Eye (tissue), 1 donor: ENCODE results near the gene GHRH.
A peak's percentile ranks its signal among the peaks of the same experiment; 100 is the strongest.

Source experiments
- DNase-seq: peaks from one replicate; pipeline ENCODE4 v3.0.0-alpha.2; 2015

The GHRH gene, protein sequence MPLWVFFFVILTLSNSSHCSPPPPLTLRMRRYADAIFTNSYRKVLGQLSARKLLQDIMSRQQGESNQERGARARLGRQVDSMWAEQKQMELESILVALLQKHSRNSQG

DNA sequence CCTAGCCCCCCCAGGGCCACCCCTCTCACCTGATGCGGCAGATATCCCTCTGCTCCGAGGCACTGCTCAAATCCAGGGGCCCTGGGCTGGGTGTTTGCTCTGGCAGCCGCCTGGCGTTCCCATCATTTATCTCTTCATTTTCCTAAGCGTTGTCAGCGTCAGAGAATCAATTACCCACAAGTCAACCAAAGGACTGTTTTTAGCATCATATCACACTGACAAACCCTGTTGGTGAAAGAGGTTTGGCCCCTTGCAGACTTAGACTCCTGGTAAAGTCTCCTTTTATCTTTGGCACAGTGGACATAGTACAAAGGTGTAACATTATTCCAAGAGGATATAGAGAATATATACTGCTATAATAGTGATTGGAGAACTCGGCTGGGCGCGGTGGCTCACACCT, at the start of gene GHRH:
Gene GHRH, minus strand, starts transcription at position 101 of the 400 bp plus-strand sequence. CDS start 4,925 bp downstream, outside the sequence.
- no peak for DNase-seq

DNA sequence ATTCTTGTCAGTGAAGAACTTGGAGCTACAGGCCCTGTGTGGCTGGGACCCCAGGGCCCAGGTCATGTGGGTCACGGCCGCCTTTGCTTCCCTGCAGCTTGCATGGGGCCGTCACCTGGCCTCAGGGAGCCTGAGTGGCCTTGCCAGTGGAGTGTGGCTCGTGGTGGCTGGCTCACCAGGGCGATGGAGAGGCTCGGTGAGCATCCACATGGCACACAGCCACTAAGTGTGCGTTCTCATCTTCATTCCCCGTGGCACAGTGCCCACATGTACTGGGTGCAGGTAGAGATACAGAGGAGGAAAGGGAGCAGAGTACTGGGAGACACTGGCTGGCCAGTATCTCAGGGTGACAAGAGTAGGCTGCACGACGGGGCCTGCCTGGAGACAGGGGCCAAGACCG, 49.3 kb upstream of the GHRH start:
- DNase-seq, result no peak

DNA sequence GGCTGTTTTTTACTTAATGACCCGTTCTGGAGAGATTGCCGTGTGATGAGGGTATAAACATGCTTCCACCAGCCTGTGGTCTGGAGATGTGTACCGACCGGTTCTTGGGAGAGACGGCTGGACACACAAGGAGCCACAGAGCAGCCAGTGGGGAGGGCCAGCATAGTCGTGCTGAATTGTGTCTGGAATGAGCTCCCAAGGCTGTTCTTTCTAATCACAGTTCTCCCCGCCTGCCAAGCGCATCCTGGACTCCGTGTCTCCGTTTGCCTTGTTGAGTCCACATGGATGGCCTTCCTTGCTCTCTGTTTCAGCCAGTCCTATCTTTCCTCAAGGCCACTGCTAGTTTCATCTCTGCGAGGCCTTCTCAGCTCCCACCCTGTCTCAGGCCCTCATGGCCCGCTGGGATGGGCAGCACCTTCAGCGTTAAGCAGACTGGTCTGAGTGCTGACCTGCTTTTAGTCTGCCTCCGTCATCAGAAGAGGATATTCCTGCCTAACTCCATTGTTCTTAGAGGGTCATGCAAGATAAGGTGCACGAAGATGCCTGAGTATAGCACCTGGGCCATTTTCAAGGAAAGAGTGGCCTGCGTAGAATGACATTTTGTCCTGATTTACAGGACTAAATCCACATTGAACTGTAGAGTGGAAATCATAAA, 48.4 kb upstream of the GHRH start:
- peak; percentile 38 for DNase-seq

DNA sequence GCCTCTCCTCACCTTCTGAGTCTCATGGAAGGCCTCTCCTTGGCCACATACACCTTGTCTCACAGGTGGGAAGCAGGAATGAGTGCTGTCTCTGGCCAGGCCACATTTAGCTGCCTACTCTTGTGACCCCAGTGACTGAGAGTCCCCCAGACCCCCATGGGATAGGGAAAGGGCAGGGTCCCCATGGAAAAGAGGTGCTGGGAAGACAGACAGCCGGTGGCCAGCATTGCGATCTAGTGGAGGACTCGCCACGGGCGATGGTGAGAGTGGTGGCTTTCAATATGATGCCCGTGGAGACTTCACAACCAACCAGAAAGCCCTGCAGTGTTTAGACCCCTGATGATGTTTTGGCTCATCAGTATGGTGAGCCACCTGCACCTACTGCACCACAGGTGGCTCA, 47.7 kb upstream of the GHRH start:
- no peak for DNase-seq

DNA sequence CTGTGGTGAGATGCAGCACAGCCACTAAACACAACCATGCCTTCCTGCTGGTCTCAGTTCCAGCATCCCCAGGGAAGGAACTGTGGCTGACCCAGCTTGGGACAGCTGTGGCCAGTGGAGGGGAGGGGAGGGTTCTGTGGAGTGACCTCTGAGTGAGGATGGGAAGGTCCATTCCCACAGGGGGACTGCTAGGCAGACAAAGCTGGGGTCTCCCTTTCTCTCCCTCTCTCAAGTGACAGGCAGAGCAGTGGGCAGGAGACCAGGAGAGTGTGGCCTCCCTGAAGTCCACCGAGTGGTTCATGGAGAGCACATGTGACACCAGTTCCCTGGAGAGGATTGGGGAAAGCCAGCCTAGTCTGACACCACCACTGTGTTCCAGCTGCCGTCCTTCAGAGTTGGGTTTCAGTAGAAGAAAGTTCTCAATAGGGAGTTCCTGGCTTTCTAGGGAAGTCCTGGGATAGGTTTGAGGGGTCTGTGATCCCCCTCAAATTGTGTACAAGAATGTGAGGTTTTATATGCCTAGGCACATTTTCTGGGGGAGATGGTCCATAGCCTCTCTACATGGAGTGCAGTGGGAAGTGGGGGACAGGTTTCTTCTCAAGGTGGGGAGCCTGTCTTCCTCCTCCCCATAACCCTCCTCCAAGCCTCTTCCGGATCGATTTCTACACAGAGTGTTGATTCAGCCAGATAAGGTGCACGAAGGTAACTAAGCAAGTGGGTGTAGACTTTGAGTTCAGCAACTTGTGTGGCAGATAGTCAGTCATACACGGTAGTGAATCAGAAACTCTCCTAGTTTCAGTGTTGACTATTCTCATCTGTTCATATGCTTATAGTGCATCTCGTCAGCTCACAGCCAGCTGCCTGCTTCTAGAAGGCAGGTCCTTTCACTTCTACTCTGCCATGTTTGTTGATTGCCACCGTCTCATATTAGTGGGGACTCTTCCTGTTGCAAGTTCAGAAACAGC, 46.8 kb upstream of the GHRH start:
- DNase-seq, result no peak

DNA sequence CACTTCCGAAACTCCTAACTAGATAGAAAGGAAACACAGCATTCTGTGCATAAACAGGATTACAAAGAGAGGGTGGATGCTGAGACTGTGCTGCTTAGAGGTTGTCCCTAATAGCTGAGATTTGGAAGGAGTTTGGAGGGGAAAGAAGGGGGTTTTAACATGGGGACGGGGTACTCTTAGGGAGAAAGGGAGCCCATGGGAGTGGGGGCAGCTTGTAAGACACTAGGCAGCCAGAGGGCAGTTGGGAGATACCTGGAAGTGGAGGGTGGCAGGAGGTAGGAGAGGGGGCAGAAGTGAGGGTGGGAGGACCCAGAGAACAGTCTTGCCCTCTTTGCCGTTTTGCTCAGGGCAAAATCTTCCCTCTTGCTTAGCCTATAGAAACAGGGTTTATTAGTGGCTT, 44.2 kb upstream of the GHRH start:
- no peak for DNase-seq

DNA sequence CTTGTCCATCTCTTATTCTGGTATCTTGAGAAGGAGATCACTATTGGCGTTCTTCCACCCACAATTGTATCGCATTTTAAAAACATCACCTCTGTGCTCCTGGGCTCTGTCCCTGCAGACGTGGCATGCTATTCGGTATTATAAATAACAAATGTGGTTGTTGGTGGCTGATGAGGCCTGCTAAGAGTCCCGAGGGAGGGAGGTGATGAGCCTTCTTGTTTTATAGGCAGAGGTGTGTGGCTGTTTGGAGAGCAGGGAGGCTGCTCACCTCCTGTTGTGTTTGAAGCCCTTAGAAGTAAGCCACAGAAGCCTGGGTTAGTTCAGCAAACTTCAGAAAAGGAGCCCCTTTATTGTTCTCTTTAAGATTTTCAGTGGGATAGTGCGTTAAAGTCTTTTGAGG, 43.5 kb upstream of the GHRH start:
- no peak for DNase-seq

DNA sequence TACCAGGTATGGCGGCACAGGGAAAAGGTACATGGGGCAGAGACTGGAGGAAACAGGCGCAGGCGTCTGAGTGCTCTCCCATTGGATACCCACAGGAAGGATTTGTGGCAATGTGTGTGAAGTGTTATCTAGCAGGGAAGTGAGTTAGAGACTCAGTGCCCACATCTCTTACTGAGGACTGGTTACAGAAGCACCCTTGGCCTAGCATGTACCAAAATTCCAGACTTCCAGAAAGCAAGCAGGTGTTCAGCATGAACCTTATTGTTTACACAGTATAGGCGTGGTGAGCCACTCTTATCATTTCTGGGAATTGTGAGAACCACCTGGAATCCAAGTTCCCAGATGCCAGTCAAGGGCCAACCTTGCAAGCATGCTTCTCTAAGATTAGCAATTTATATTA, 42.0 kb upstream of the GHRH start:
- no peak for DNase-seq

DNA sequence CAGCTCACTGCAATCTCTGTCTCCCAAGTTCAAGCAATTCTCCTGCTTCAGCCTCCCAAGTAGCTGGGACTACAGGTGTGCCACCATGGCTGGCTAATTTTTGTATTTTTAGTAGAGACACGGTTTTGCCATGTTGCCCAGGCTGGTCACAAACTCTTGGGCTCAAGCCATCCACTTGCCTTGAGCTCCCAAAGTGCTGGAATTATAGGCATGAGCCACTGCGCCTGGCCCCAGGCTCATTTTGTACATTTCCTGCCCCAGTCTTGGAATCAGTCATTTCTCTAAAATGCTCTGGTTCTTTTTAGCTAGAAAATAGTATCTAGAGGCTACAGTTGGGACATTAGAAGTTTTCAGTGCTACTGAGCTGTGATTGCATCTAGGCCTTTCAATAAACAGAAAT, 41.4 kb upstream of the GHRH start:
- no peak for DNase-seq

DNA sequence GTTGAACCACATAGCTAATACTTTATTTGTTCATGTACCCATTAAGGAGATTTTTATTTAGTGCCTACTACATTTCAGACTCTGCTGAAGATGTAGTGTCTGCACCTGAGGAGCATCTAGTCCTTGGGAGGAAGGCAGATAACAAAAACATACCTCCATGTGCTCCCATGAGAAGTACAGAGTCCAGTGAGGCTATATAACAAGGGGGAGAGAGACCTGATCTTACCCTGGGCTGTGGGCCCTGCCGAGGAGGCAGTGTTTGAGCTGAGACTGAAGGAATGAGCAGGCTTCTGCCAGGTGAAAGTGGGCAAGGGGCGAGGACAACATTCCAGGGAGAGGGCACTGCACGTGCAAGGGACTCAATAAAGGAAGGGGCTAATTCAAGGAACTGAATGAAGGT, 39.9 kb upstream of the GHRH start:
- no peak for DNase-seq

DNA sequence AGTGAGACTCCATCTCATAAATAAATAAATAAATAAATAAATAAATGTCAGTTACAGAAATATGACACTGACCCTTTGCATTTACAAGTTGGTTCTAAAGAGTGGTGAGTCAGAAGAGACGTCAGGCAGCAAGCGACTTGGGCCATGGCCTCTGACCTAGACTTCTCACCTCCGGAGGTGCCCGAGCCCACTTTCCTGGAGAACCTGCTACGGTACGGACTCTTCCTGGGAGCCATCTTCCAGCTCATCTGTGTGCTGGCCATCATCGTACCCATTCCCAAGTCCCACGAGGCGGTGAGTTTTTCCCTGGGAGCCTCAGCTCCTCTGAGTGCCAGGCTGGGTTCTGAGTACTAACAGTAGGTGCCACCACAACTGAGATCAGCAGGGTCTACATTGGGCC, 39.5 kb upstream of the GHRH start:
- DNase-seq, result no peak

DNA sequence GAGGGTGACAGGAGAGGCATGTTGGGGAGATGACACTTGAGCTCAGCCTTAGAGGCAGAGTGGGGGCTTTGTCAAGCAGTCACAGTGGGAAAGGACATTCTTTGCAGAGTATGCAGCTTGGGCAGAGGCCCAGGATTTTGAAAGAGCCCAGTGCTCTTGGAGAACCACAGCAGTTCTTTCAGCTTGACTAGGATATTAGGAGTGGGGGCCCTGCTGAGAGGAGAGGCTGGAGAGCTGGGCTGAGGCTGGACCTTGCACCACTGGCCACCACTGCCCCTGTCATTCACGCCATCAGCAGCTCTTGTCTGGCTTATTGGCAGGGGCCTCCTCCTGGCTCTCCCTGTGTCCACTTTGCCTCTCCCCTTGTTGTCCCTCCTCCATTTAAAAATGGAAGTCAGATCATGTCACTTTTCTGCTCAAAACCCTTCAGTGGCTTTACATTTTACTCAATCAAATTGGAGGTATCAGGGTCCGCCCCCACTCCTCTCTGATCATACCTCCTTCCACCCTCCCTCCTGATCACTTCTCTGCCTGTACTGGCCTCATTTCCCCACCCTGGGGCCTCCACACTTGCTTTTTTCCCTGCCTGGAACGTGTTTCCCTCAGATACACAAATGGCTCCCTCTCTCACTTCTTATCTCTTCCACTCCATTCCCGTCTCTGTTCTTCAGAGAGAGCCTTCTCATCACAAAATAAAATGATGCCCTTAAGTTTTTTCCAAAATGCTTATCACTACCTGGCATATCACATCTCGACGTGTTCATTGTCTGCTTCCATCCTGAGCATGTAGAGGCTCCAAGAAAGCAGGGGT, 38.3 kb upstream of the GHRH start:
- no peak for DNase-seq

DNA sequence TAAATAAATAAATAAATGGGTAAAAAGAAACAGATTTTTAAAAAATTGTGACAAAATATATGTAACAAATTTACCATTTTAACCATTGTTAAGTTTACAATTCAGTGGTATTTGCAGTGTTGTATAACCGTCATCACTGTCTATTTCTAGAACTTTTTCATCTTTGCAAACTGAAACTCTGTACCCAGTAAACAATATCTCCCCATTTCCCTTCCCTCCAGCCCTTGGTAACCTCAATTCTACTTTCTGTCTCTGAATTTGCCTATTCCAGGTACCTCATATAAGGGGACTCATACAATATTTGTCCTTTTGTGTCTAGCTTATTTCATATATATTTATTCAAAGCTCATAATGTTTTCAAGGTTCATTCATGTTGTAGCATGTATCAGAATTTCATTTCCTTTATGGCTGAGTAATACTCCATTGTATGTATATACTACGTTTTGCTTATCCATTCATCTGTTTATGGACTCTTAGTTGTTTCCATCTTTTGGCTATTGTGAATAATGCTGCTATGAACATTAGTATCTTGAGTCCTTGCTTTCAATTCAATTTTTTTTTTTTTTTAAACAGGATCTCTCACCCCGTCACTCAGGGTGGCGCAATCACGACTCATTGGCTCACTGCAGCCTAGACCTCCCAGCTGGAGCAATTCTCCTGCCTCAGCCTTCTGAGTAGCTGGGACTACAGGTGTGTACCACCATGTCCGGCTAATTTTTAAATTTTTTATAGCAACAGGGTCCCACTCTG, 36.8 kb upstream of the GHRH start:
- DNase-seq, result no peak

DNA sequence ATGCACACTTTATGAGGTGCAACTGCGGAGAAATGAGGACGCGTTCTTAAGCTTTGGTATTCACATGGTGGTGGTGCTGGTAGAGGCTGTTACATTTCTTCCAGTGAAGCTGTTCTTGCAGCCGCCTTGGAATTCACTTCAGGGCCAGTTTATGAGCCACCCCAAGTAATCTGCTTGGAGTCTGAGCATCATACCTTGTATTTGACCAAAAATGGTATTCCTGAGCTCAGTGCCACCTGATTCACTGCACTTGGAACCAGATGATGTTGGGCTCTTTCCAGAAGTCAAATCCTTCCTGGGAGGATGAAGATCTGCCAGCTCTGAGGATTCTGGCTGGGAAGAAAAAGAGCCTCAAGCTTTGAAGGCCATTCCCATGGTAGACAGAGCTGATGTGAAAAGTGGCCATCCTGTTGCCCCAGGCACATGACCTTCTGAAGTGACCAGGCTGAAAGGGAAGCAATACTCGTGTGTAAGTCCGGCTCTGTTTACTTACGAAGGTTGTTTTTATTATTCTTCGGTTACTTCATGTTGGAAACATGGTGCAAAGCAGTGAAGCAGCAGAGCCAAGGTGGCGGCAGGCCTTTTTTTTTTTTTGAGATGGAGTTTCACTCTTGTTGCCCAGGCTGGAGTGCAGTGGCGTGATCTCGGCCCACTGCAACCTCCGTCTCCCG, 35.6 kb upstream of the GHRH start:
- DNase-seq, result no peak

DNA sequence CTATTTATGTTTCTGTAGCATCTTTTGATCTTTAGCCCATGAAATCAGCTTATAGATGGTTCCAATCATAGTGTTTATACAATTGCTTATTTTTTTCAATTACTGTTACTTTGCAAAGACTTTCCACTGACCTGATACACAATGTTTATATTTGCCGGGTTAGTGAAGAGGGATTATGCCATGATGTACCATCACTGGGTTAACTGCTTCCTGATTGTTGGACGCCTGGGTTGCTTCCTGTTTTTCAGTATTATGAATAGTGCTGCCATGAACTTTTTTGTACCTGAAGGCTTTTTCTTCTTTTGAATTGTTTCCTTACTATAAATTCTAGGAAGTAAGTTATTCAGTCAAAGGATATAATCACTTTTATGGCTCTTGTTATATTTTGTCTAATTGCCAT, 34.8 kb upstream of the GHRH start:
- DNase-seq, result no peak

DNA sequence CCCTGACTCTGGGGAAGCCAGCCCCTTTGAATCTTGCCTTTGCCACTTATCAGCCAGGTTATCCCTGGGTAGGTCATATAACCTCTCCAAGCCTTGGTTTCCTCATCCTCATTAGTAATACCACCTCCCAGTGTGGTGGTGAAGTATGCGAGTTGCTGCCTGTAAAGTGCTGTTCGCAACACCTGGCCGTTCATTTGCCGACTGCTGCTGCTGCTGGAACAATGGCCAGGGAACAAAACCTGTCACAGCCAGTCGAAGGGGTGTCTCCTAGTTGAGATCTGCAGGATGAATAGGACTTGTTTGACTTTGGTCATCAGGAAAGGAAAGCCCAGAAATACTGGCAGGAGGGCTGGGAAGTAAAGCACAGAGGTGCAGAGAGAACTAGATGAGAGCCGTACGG, 34.0 kb upstream of the GHRH start:
- no peak for DNase-seq

DNA sequence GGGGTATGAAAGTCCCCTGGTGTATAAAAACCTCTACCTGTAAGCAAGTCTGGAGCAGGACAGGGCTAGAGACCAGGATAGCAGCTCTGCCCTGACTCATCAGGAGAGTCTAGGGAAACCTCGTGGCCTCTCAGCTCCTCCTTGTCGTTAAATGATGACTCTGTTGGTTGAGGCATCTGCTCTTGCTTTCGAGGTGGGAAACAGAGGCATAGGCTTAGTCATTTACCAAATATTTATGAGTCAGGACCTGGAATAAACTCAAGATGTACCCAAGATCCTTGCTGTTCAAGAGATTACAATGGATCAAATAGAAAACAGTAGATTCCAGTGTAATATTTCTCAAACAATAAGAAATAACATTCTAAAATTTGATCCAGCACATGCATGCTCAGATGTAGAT, 33.4 kb upstream of the GHRH start:
- DNase-seq, result peak; percentile 15

DNA sequence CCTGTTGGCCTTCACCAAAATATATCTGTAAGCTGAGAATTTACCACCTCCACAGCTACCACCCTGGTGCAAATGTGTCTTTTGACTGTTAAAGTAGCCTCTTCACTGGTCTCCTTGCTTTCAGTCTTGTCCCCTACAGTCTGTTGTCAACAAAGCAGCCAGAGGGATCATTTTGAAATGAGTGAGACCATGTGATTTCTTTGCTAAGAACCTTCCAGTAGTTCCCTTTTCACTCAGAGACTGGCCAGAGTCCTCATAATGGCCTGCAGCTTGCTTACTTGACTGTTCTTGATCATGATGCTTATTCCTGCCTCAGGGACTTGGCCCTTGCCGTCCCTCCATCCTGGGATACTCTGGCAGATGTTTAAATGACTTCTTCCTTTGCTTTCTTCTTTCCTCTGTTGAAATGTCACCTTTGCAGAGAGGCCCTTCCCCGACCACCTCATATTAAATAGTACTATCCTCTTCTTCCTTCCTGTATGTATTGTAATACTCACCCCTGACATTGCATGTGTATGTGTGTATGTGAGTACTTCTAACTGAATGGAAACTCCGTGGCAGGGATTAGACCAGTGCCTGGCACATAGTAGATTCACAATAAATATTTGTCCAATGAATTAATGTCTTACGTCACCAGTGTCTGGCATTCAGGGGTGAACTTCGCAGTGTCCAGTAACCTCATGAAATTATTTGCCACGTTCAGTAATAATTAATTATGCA, 32.8 kb upstream of the GHRH start:
- no peak for DNase-seq

DNA sequence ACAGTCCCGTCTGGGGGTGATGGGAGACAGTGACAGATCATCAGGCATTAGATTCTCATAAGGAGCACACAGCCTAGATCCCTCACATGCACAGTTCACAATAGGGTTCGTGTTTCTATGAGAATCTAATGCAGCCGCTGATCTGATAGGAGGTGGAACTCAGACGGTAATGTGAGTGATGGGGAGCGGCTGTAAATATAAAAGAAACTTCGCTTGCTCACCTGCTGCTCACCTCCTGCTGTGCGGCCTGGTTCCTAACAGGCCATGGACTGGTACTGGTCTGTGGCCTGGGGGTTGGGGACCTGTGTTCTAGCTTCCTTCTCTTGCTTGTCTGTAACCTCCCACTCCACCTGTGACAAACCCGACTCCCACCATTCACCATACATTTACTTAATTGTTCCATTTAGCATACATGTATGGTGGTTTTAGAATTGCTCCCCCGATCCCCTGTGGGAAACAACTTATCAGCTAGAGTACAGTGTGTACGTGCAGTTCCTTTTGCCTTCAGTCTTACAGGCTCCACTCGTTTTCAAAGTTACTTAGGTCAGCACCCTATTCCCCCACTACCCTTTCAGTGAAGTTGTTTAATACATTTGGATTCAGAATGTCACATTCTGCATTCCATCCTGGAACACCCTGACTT, 31.8 kb upstream of the GHRH start:
- no peak for DNase-seq

DNA sequence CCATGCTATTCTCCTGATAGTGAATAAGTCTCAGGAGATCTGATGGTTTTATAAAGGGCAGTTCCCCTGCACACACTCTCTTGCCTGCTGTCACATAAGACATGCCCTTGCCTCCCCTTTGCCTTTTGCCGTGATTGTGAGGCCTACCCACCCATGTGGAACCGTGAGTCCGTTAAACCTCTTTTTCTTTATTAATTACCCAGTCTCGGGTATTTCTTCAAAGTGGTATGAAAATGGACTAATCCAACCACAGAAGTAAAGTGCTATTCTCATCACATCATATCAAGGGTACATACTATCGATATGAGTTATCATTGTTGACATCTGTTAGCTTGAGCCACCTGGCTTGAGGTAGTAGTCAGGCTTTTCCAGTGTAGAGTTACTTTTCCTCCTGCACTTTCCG, 30.1 kb upstream of the GHRH start:
- DNase-seq, result no peak
